Keratinocyte (primary cell): ENCODE data around the gene FRY. TPM values are rescaled to one million over a fixed set of nuclear protein-coding genes. Genes with fewer than 3 reads are reported as not detected.

ENCODE experiments used
- DNase-seq: peaks from one replicate; pipeline ENCODE4 v3.0.0-alpha.2; 2011; ENCODE audit warnings: low read depth, missing footprints, low spot score
- FAIRE-seq: peaks from 2 replicates; lab custom pipeline; 2011; peaks lifted over from hg19 to GRCh38; lab: Jason Lieb, UNC
- H2AFZ ChIP-seq: 2 replicates; pipeline ENCODE4 v1.6.0; 2012; ENCODE audit warnings: low read length, control low read depth, inconsistent platforms; ENCODE audit not compliant: control insufficient read depth
- H3K27ac ChIP-seq: 2 replicates; pipeline ENCODE4 v1.5.1; 2011; ENCODE audit warnings: low read length; ENCODE audit not compliant: control insufficient read depth, insufficient read depth
- H3K27me3 ChIP-seq: 3 replicates; pipeline ENCODE4 v1.6.0; 2011; ENCODE audit warnings: low read length; ENCODE audit not compliant: control insufficient read depth, insufficient read depth; ENCODE audit errors: extremely low read depth
- H3K36me3 ChIP-seq, 2 experiments: 2 replicates in 1 of 2; 3 replicates in 1 of 2; pipeline ENCODE4 v1.5.1; 2011; ENCODE audit warnings: low read length in 2 of 2, mild to moderate bottlenecking in 1 of 2; ENCODE audit not compliant: control insufficient read depth in 2 of 2, insufficient read depth in 2 of 2; ENCODE audit errors: extremely low read depth in 1 of 2
- H3K4me1 ChIP-seq: 3 replicates; pipeline ENCODE4 v1.5.1; 2011; ENCODE audit warnings: low read length; ENCODE audit not compliant: control insufficient read depth, insufficient read depth; ENCODE audit errors: extremely low read depth
- H3K4me2 ChIP-seq: 3 replicates; pipeline ENCODE4 v1.6.0; 2011; ENCODE audit warnings: low read depth, low read length; ENCODE audit not compliant: control insufficient read depth, insufficient read depth; ENCODE audit errors: extremely low read depth
- H3K4me3 ChIP-seq, 3 experiments: fragments of 200-600 bp in 1 of 3; sonication (generic) in 1 of 3; 2 replicates in 2 of 3; 3 replicates in 1 of 3; pipeline ENCODE4 v1.5.1; 2011 to 2016; ENCODE audit warnings: low read length in 3 of 3, mild to moderate bottlenecking in 3 of 3, control low read depth in 2 of 3, inconsistent platforms in 1 of 3, low read depth in 1 of 3, mixed read lengths in 1 of 3, mixed run types in 1 of 3, moderate library complexity in 1 of 3; ENCODE audit not compliant: control insufficient read depth in 2 of 3, insufficient read depth in 2 of 3; ENCODE audit errors: extremely low read depth in 1 of 3
- H3K79me2 ChIP-seq: 2 replicates; pipeline ENCODE4 v1.6.0; 2012; ENCODE audit warnings: low read length; ENCODE audit not compliant: control insufficient read depth, insufficient read depth
- H3K9ac ChIP-seq: 3 replicates; pipeline ENCODE4 v1.6.0; 2011; ENCODE audit warnings: low read length; ENCODE audit not compliant: control insufficient read depth, insufficient read depth; ENCODE audit errors: extremely low read depth
- H3K9me1 ChIP-seq: 3 replicates; pipeline ENCODE4 v1.6.0; 2011; ENCODE audit warnings: low read length; ENCODE audit not compliant: control insufficient read depth, insufficient read depth; ENCODE audit errors: extremely low read depth
- H3K9me3 ChIP-seq: 2 replicates; pipeline ENCODE4 v1.5.1; 2012; ENCODE audit warnings: low read depth, low read length; ENCODE audit not compliant: control insufficient read depth
- H4K20me1 ChIP-seq: 3 replicates; pipeline ENCODE4 v1.6.0; 2011; ENCODE audit warnings: low read length; ENCODE audit not compliant: control insufficient read depth, insufficient read depth; ENCODE audit errors: extremely low read depth
- EZH2 ChIP-seq: IDR thresholded peaks from one replicate; pipeline ENCODE4 v1.6.1; 2012; ENCODE audit warnings: inconsistent platforms, mild to moderate bottlenecking, low read length, moderate library complexity
- dilution Hi-C: fragments of 300-500 bp; cut with MboI; formaldehyde crosslinking; loops from one replicate; pipeline ENCODE4 v1.7.0; 2020; ENCODE audit warnings: low sequenced_read_pairs; ENCODE audit not compliant: extremely low pct_ligation_motif_present
- polyA plus RNA-seq, 5 experiments: library from polyadenylated mRNA; depleted of rRNA in 3 of 5; stranded (reverse) in 3 of 5; stranded (forward) in 1 of 5; unstranded in 1 of 5; fragments of >200 nt; gene quantifications; 1 replicate in 1 of 5; 2 replicates in 3 of 5; 3 replicates in 1 of 5; pipeline versions ENCODE4 v1.2.1 to v1.2.3, GENCODE V29; 2011 to 2012; ENCODE audit warnings: missing spikeins in 2 of 5, low read depth in 1 of 5, low replicate concordance in 1 of 5
- TF ChIP-seq, protein P1 (sequence below), 3 experiments: IDR thresholded peaks in 1 of 3; conservative IDR thresholded peaks in 1 of 3; optimal IDR thresholded peaks in 1 of 3; 2 replicates in 2 of 3; 3 replicates in 1 of 3; pipeline versions ENCODE3 to v1.5.1; 2011; ENCODE audit warnings: low read length in 3 of 3, mild to moderate bottlenecking in 3 of 3, moderate library complexity in 2 of 3, control low read depth in 1 of 3, inconsistent platforms in 1 of 3; ENCODE audit not compliant: insufficient read depth in 2 of 3; ENCODE audit errors: extremely low read depth in 1 of 3

Gene FRY
- polyA plus RNA-seq, 1 donor (not counting 4 experiments of a cell fraction or from before 2014, with no cell fraction given): 0.80 TPM

GRCh38 chr13:32045537-32045936, 14.0 kb downstream of the FRY start:
- Histone ChIP-seq H3K27me3 (no peaks in the 10 kb centered on the region), H2AFZ (no peak overlapping the region), H3K27ac (no peak overlapping the region), H3K9ac (no peak overlapping the region), H3K36me3 (no peaks in the 10 kb centered on the region), H3K79me2 (no peaks in the 10 kb centered on the region), H3K4me1 (peaks cover 2% of the 10 kb centered on the region), H3K9me3 (no peaks in the 10 kb centered on the region), H3K4me3 (no peak overlapping the region), H3K9me1 (no peaks in the 10 kb centered on the region), H4K20me1 (no peaks in the 10 kb centered on the region), H3K4me2 (no peak overlapping the region)
- dilution Hi-C loops: no loop called here
- FAIRE-seq: no peak
- TF ChIP-seq, protein P1, sequence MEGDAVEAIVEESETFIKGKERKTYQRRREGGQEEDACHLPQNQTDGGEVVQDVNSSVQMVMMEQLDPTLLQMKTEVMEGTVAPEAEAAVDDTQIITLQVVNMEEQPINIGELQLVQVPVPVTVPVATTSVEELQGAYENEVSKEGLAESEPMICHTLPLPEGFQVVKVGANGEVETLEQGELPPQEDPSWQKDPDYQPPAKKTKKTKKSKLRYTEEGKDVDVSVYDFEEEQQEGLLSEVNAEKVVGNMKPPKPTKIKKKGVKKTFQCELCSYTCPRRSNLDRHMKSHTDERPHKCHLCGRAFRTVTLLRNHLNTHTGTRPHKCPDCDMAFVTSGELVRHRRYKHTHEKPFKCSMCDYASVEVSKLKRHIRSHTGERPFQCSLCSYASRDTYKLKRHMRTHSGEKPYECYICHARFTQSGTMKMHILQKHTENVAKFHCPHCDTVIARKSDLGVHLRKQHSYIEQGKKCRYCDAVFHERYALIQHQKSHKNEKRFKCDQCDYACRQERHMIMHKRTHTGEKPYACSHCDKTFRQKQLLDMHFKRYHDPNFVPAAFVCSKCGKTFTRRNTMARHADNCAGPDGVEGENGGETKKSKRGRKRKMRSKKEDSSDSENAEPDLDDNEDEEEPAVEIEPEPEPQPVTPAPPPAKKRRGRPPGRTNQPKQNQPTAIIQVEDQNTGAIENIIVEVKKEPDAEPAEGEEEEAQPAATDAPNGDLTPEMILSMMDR (optimal IDR thresholded peaks at IDR 0.05 in 1 of 3, IDR thresholded peaks at IDR 0.05 in 1 of 3, conservative IDR thresholded peaks at IDR 0.05 in 1 of 3; ENCODE audit: extremely low read depth in 1 of 3, insufficient read depth in 2 of 3, low read length in 3 of 3): no peak
- TF ChIP-seq EZH2: no peak
- no peak for DNase-seq

DNA sequence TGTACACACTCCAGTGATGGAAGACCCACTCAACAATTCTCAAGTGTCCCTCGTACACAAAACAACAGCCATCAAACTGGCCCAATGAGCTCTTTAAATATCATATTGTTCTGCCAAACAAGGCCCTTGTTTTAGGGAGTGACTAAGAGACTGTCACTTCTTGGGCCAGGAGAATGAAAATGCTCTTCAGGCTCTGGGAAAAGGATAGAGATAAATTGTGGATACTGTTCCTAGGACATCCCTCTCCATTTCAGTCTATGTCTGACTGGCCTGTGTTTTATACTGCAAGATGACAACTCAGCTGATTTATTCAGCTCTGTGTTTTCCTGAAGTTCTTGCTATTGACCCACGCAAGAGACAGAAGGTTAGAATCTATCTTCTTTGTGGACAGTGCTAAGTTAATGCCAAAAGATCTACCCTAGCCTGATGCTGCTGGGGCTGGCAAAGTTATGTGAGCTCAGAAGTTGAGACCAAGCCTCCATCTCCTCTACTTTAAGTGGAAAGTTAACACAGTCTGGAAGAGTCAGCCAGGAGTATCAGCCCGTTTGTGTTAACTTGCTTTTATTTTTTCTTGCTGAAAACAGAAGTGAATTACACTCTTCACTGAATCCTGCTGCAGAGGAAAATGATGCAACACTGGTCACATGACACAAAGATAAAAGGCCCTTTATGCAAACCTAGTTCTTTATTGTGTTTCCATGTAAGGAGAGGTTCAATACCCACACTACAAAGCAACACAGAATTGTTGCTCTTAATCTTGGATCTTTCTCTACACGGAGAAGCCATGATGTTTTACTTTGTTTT, 14.6 kb downstream of the FRY start:
- DNase-seq (no peak), FAIRE-seq (no peak)
- Histone ChIP-seq H2AFZ (peak overlapping the region; percentile 23), H3K9me3 (no peaks in the 10 kb centered on the region), H3K9ac (no peak overlapping the region), H4K20me1 (no peaks in the 10 kb centered on the region), H3K27ac (no peak overlapping the region), H3K9me1 (no peaks in the 10 kb centered on the region), H3K36me3 (no peaks in the 10 kb centered on the region), H3K4me2 (no peak overlapping the region), H3K79me2 (no peaks in the 10 kb centered on the region), H3K27me3 (no peaks in the 10 kb centered on the region), H3K4me1 (peaks cover 2% of the 10 kb centered on the region), H3K4me3 (no peak overlapping the region)
- dilution Hi-C loops: no loop called here
- TF ChIP-seq, protein P1 (optimal IDR thresholded peaks at IDR 0.05 in 1 of 3, IDR thresholded peaks at IDR 0.05 in 1 of 3, conservative IDR thresholded peaks at IDR 0.05 in 1 of 3; ENCODE audit: extremely low read depth in 1 of 3, insufficient read depth in 2 of 3, low read length in 3 of 3): no peak
- no peak for TF ChIP-seq EZH2
